ENCODE measurements around the gene OSTN.
"Not testable (repeated sequence)": the region's sequence is repeated elsewhere in the genome, so short reads cannot be mapped to it uniquely, and the experiment has no call there.

The OSTN gene

GRCh38 chr3:191269289-191270085, 70.4 kb downstream of the OSTN start:
- DNase-seq = no peak

DNA sequence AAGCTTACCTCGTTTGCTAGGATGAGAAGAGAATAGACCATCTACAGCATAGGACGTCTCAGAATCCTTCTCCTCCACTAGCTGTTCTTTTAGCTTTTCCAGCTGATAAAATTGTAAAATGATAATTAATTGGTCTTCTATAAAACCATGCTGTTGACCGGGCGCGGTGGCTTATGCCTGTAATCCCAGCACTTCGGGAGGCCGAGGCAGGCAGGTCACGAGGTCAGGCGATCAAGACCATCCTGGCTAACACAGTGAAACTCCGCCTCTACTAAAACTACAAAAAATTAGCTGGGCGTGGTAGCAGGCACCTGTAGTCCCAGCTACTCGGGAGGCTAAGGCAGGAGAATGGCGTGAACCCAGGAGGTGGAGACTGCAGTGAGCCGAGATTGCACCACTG, 76.2 kb downstream of the OSTN start:
- not testable (repeated sequence) for DNase-seq

GRCh38 chr3:191275751-191276150, 76.7 kb downstream of the OSTN start:
- no peak for DNase-seq

- no peak for DNase-seq
Observed at GRCh38 chr3:191280111-191280510, 81.1 kb downstream of the OSTN start.

DNA sequence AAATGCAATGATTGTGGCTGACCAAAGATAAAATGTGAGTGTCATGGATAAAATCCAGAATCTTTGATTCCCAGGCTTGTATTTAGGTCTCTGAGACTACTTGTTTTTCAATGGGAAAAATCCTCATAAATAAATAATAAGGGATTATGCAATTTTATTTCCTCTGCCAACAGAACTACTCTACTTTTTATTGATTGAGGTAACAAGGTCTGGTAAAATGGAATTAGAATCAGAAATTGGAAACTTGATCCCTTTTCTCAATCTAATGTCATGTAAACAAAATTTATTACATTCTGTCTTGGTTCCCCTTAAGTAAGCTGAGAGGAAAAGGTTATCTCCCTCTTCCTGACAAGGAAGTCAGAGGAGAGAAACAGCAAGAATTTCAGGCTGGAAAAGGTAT, 81.8 kb downstream of the OSTN start:
- no peak for DNase-seq

DNA sequence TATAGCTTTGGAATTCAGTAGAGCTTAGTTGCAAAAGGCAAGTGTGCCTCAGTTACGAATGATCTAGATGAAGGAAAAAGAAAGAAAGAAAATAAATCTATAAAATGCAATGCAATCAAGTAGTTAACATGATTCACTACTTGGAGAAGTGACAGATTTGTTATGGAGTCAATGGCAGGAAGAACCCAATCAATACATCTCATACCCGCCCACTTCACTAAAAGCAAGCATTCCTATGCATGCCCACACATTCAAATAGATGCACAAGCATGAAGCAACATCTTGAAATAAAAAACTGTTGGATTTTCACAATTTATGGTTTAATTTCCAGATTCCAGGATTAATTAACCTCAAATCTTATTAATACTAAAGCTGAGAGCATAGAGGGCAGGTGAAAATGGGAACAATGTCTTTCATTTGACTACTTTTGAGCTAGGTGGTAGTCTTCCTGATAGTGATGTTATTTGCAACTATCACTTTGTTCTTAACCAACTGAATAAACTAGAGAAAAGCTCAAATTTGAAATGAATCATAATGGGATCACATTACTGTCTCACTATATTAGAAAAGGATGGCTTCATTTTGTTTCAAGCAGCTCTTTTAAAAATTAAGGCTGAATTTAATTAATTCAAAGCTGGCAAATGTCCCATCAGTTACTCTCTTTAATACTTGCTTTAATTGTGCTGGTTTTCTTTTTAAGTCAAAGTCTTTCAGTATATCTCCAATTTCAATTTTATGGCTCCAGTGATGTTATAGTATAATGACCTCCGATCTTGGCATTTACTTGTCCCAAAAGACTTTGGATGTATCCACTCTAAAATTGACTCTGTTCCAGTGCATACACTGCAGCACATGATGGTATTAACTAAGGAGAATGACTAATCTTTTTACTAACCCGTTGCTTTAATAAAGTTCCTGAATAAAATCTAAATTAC, 83.5 kb downstream of the OSTN start:
- no peak for DNase-seq

DNA sequence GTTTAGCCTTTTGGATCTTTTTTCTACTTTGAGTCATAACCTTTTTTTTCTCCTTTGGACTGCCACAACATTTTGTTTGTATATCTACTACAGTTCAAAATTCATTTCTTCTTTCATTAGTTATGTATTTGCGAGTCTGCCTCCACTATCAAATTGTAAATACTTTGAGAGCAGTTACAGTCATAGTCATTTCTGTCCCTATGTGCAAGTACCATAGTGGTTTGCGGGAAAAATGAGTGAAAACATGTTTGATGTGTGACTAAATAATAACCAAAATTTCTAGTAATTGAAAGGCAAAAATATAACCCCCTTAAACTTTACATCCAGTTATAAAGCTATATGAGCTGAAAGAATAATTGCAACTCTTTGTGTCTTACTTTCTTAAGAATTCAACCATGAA, 84.4 kb downstream of the OSTN start:
- DNase-seq = no peak

- DNase-seq = no peak
Observed at GRCh38 chr3:191290311-191291025, 91.4 kb downstream of the OSTN start.

- DNase-seq = peak in 1 of 2 experiments; percentile 36
Observed at GRCh38 chr3:191292243-191293015, 93.4 kb downstream of the OSTN start.

- no peak for DNase-seq
Observed at GRCh38 chr3:191294291-191294690, 95.2 kb downstream of the OSTN start.

GRCh38 chr3:191296041-191296541, 97.0 kb downstream of the OSTN start:
- no peak for DNase-seq

DNA sequence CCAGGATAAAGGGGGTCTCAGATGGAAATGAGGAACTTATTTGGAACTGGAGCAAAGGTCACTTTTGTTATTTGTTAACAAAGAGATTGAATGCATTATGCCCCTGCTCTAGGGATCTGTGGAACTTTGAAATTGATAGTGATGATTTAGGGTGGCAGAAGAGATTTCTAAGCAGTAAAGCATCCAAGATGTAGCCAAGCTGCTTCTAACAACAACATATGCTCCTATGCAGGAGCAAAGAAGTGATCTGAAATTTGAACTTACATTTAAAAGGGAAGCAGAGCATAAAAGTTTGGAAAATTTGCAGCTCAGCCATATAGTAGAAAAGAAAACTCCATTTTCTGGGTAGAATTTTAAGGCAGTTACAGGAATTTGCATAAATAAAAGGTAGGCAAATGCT, 99.8 kb downstream of the OSTN start:
- no peak for DNase-seq

- DNase-seq = no peak
Observed at GRCh38 chr3:191300422-191300821, 101.4 kb downstream of the OSTN start.

GRCh38 chr3:191301017-191301416, 102.0 kb downstream of the OSTN start:
- DNase-seq = no peak

GRCh38 chr3:191301782-191302411, 102.9 kb downstream of the OSTN start:
- DNase-seq = no peak

GRCh38 chr3:191302451-191302850, 103.4 kb downstream of the OSTN start:
- no peak for DNase-seq

GRCh38 chr3:191303596-191303995, 104.6 kb downstream of the OSTN start:
- DNase-seq = no peak

GRCh38 chr3:191306428-191306827, 107.4 kb downstream of the OSTN start:
- DNase-seq = no peak

DNA sequence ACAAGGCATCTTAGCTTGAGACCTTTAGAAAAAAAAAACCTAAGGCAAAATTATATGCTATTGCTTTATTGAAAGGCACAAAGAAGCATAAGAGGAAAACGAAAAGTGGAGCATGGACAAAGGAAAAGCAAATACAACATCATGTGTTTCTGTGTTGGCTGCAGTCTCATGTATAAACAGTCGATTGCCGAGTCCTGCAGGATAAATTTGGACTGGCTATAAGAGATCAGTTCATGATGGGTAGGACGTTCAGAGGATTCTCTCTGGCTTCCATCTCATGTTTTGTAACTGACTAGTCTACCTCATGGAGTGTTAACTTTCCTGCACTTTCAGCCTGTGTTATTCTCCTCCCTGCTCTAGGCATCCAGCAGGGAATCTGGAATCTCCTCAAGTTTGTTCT, 108.3 kb downstream of the OSTN start:
- DNase-seq = no peak

DNA sequence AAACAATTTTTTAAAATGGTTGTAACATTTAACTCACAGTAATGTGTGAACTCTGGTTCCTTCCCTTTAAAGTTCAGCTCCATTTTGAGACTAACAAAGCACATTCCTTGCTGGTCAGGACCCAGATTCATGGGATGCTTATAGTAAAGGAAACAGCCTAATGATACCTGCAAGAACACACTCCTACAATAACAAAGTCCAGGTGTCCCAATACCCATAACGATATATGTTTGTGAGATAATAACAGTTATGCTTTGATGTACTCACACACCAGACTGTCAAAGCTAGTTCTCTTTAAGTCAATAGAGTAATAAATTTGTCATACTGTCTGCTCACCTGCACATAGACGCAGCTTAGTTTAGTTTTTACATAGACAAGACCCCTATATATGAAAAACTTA, 114.3 kb downstream of the OSTN start:
- DNase-seq = no peak

DNA sequence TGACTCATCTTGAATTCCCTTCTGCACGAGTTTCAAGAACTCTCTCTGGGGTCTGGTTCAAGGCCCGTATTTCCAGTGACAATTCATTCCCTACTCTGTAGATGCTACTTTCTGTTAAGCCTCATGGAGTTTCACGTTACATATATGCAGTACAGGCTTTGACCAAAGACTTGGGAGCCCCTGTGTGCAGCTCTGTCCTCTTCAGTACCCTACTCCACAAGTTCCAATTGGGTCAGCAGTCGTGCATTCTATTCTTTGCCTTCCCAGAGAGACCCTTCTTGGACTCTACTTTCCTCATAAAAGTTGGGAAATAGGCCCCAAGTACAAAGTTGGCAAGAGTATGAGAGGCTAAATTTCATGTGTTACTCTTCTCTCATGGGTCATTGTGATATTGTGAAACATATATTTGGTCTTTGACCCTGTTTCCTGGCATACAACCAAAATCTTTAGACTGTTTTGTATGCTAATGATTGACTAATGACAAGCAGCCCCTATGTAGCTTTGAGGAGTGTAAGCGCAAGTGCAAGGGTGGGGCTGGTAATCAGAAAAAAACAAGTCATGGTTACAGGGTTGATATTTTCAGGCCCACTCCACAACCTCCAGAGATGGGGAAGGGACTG, 115.2 kb downstream of the OSTN start:
- DNase-seq = no peak
